ENCODE results near the gene APEH.

The APEH gene

DNA sequence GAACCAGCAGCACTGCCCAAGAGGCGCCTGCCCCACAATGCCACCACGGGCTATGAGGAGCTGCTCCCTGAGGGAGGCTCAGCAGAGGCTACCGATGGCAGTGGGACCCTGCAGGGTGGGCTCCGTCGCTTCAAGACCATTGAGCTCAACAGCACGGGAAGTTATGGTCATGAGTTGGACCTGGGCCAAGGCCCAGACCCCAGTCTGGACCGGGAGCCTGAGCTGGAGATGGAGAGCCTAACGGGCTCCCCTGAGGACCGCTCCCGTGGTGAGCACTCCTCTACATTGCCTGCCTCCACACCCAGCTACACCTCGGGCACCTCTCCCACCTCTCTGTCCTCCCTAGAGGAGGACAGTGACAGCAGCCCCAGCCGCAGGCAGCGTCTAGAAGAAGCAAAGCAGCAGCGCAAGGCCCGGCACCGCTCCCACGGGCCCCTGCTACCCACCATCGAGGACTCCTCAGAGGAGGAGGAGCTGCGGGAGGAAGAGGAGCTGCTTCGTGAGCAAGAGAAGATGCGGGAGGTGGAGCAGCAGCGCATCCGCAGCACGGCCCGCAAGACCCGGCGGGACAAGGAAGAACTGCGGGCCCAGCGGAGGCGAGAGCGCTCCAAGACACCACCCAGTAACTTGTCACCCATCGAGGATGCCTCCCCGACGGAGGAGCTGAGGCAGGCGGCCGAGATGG is 21.8 kb upstream of the APEH start:
- no peak for DNase-seq

DNA sequence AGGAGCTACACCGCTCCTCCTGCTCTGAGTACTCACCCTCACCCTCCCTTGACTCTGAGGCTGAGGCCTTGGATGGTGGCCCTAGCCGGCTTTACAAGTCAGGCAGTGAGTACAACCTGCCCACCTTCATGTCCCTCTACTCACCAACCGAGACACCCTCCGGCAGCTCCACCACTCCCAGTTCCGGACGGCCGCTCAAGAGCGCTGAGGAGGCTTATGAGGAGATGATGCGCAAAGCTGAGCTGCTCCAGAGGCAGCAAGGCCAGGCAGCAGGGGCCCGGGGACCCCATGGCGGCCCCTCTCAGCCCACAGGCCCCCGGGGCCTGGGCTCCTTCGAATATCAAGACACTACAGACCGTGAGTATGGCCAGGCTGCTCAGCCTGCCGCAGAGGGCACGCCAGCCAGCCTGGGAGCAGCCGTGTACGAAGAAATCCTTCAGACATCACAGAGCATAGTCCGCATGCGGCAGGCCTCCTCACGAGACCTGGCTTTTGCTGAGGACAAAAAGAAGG is 21.2 kb upstream of the APEH start:
- no peak for DNase-seq

DNA sequence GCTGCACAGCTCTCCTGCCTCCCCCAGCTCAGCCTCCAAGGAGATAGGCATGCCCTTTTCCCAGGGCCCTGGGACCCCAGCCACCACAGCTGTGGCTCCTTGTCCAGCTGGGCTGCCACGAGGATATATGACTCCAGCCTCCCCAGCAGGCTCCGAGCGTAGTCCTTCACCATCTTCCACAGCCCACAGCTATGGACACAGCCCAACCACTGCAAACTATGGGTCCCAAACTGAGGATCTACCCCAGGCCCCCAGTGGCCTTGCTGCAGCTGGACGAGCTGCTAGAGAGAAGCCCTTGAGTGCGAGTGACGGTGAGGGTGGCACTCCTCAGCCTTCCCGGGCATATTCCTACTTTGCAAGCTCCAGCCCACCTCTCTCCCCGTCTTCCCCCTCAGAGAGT is 20.5 kb upstream of the APEH start:
- no peak for DNase-seq

DNA sequence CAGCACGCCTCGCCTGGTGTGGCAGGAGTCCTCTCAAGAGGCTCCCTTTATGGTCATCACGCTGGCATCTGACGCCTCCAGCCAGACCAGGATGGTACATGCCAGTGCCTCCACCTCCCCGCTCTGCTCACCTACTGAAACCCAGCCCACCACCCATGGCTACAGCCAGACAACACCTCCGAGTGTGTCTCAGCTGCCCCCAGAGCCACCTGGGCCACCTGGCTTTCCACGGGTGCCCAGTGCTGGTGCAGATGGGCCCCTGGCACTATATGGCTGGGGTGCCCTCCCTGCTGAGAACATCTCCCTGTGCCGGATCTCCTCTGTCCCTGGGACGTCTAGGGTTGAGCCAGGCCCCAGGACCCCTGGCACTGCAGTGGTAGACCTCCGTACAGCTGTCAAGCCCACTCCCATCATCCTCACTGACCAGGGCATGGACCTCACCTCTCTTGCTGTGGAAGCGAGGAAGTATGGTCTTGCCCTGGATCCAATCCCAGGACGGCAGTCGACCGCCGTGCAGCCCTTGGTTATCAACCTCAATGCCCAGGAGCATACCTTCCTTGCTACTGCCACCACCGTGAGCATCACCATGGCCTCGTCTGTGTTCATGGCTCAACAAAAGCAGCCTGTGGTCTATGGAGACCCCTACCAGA is 19.9 kb upstream of the APEH start:
- no peak for DNase-seq

DNA sequence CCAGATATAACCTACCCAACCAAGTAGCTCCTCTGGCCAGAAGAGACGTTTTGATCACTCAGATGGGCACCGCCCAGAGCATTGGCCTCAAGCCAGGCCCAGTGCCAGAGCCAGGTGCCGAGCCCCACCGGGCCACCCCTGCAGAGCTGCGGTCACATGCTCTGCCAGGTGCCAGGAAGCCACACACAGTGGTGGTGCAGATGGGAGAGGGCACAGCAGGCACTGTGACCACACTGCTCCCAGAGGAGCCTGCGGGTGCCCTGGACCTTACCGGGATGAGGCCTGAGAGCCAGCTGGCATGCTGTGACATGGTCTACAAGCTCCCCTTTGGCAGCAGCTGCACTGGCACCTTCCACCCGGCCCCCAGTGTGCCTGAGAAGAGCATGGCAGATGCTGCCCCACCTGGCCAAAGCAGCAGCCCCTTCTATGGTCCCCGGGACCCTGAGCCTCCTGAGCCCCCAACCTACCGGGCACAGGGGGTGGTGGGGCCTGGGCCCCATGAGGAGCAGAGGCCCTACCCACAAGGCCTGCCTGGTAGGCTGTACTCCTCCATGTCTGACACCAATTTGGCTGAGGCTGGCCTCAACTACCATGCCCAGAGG is 19.1 kb upstream of the APEH start:
- DNase-seq = peak; percentile 42

DNA sequence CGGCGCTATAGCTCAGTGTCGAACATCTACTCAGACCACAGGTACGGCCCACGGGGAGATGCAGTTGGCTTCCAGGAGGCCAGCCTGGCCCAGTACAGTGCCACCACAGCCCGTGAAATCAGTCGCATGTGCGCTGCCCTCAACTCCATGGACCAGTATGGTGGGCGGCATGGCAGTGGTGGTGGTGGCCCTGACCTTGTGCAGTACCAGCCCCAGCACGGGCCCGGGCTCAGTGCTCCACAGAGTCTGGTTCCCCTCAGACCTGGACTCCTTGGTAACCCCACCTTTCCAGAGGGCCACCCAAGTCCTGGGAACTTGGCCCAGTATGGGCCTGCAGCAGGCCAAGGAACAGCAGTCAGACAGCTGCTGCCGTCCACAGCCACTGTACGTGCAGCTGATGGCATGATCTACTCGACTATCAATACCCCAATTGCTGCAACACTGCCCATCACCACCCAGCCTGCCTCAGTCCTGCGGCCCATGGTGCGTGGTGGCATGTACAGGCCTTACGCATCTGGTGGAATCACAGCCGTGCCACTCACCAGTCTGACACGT is 18.3 kb upstream of the APEH start:
- DNase-seq = no peak

DNA sequence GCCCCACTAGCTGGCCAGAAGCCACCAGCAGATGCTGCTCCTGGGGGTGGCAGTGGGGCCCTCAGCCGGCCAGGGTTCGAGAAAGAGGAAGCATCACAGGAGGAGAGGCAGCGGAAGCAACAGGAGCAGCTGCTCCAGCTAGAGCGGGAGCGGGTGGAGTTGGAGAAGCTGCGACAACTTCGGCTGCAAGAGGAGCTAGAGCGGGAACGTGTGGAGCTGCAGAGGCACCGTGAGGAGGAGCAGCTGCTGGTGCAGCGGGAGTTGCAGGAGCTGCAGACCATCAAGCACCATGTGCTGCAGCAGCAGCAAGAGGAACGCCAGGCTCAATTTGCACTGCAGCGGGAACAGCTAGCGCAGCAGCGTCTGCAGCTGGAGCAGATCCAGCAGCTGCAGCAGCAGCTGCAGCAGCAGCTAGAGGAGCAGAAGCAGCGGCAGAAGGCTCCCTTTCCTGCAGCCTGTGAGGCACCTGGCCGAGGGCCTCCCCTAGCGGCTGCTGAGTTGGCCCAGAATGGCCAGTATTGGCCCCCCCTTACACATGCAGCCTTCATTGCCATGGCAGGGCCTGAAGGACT is 17.5 kb upstream of the APEH start:
- DNase-seq = peak; percentile 14

DNA sequence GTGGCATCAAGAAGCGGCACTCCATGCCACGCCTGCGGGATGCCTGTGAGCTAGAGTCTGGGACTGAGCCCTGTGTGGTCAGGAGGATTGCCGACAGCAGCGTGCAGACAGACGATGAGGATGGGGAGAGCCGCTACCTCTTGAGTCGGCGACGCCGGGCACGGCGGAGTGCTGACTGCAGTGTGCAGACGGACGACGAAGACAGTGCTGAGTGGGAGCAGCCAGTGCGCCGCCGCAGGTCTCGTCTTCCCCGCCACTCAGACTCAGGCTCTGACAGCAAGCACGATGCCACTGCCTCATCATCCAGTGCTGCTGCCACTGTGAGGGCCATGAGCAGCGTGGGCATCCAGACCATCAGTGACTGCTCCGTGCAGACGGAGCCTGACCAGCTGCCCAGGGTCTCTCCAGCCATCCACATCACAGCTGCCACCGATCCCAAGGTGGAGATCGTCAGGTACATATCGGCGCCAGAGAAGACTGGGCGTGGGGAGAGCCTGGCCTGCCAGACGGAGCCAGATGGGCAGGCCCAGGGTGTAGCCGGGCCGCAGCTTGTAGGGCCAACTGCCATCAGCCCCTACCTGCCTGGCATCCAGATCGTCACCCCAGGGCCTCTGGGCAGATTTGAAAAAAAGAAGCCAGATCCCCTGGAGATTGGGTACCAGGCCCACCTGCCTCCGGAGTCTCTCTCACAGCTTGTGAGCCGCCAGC is 16.8 kb upstream of the APEH start:
- no peak for DNase-seq

DNA sequence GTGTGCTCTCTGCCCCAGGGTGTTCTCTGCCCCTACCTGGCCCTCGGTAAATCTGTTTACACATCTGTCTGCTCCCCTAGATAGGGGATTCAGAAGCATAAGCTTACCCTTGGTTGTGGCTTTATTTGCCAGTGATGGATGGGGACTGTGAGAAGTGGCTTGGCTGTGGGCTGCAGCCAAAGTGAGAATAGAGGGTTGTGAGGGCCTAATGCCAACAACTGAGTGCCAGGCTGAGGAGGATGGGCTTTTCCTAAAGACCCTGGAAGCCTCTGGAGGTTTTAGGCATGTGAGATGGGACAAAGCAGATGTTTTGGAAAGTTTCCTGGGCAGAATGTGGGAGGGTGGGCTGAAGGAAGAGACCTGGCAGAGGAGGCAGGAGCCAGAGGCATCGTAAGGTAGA is 15.4 kb upstream of the APEH start:
- DNase-seq = peak; percentile 13

DNA sequence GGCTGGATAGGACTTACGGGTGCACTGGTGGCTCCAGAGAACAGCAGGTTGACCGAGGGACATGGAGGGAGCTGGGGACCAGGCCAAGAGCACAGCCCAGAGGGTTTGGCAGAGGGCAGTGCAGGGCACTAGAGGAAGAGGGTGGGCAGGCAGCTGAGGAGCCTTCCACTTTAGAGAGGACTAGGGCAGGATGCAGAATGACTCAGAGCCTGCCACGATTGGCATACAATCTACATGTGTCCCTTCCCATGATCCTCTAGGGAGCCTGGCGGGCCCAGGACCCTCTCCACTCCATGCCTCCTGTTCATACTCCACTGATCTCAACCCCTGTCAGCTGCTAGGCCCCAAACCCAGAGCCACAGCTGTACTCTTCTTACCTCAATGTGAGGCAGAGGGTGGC is 14.4 kb upstream of the APEH start:
- no peak for DNase-seq

DNA sequence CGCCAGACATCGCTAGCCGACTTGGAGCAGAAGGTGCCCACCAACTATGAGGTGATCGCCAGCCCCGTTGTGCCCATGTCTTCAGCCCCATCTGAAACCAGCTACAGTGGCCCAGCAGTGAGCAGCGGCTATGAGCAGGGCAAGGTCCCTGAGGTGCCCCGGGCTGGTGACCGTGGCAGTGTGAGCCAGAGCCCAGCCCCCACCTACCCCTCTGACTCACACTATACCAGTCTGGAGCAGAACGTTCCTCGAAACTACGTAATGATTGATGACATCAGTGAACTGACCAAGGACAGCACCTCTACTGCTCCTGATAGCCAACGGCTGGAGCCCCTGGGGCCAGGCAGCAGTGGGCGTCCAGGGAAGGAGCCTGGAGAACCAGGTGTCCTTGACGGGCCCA is 12.9 kb upstream of the APEH start:
- no peak for DNase-seq

DNA sequence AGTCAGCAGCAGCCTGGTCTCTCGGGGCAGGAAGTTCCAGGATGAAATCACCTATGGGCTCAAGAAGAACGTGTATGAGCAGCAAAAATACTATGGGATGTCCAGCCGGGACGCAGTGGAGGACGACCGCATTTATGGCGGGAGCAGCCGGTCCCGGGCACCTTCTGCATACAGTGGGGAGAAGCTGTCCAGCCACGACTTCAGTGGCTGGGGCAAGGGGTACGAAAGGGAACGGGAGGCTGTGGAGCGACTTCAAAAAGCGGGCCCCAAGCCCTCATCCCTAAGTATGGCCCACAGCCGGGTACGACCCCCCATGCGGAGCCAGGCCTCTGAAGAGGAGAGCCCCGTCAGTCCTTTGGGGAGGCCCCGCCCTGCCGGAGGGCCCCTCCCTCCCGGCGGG is 12.1 kb upstream of the APEH start:
- no peak for DNase-seq

DNA sequence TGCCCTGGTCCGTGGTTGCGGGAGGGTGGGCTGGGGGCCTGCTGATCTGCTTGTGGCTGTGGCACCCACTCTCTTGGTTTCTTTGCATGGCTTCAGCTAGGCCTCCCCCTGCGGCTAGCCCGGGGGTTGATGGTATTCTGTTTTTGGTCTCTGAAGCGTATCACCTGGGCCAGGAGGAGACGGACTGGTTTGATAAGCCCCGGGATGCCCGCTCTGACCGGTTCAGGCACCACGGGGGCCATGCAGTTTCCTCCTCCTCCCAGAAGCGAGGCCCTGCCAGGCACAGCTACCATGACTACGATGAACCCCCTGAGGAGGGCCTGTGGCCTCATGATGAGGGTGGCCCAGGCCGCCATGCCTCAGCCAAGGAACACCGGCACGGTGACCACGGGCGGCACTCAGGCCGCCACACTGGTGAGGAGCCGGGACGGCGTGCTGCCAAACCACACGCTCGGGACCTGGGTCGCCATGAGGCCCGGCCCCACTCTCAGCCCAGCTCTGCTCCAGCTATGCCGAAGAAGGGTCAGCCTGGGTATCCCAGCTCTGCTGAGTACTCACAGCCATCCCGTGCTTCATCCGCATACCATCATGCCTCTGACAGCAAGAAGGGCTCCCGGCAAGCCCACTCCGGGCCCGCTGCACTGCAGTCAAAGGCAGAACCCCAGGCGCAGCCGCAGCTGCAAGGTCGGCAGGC is 11.3 kb upstream of the APEH start:
- no peak for DNase-seq

DNA sequence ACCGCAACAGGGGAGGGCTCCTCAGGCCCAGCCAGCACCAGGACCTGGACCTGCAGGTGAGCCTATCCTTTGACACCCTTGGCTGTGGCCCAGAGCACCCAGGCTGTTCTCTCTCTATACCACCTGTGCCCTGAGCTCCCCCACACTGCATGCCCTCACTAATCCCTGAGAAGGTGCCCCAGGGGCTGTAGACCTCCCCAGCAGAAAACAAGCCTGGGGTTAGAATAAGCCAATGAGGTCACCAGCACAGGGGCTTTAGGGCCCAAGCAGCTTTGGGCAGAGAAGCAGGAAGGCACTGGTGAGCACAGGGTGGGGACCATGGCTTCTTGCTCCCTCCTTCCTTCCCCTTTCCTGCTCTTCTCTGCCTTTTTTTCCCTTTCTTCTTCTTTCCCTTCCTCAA is 10.3 kb upstream of the APEH start:
- DNase-seq = no peak

DNA sequence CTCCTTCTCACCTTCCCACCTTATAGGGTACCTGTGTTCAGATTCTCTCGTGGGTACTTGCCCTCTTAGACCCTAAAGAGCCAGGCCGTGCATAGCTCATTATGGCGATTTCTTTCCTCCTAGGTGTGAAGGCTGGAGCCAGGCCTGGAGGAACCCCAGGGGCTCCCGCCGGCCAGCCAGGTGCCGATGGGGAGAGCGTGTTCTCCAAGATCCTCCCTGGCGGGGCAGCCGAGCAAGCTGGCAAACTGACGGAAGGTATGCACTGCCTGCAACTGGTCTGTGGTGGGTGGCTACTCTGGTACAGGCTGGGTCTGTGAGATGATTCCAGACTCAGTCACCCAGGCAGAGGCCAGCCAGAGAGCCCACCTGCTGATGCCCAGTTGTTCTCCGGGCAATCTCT is 9.9 kb upstream of the APEH start:
- DNase-seq = no peak

DNA sequence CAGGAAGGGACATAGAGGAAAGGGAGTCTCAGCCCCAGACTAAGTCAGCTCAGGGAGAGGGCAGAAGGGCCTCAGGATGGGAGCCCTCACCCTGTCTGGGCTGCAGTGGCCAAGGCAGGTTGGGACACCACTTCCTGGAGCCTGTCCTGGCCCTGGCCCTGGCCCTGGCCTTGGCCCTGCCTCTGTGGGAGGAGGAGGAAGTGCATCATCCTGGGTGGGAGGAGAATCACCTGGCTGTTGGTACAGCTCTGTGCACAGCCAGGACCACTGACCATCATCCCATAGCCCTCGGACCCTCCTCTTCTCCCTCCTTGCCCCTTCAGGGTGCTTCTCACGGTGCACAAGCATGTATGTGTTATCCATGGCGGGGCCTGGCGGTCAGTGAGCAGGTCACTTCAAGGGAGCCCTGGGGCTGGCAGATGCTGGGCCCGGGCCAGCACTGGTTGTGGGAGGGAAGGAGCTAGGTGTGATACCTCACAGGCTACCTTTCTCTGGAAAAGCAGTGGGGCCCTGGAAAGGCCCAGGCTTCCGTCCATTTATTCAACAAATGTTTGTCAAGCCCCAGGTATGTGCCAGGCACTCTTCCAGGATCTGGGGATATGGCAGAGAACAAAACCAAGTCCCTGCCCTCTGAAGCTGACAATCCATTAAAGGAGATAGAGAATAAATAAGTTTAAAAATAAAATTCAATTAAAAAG is 8.2 kb upstream of the APEH start:
- DNase-seq = no peak

DNA sequence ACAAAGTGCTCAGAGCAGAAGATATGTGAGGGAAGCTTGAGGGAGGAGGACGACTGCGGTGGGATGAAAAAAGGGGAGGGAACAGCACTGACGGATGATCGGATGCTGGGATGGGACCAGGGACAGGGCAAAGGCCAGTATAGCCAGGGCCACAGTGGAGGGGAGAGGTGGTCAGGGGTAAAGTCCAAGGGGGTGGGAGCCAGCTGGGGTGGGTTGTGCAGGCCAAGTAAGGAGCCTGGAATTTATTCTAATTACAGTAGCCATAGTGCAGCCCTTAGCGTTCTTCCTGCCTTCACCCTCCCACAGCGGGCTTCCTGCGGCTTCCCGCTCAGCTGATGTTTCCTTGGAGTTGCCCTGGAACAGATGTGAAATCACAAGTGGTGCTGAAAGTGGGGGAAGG is 7.6 kb upstream of the APEH start:
- DNase-seq = no peak

DNA sequence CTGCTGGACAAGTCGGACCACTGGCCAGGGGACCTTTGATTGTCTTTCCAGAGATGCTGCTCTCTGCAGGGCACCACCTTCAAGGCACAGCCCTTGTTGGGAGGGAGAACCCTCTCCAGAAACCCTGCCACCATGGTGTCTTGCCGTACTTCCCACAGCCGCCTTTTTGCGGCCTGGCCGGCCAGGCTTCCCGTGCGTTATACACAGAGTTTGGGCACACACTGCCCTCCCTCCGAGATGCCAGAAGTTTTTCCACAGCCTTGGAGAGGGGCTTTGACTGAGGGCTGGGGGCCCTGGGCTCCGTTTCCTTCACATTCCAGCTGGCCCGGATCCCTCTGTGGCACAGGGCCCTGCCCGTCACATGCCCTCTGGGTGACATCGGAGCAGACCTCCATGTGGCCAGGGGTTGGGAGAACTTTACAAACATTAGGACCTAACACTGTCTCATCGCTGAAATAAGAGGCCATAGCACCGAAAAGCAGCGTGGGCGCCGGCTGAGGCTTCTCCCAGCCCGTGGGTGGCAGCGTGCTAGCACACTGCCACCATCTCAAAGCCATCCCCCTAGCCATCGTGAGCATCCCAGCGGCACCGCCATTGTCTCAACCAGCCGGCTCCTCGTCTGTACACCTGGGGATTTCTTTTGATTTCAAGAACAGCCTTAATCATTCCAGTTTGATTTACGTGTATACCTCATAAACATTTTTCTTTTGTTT is 6.3 kb upstream of the APEH start:
- DNase-seq = no peak

DNA sequence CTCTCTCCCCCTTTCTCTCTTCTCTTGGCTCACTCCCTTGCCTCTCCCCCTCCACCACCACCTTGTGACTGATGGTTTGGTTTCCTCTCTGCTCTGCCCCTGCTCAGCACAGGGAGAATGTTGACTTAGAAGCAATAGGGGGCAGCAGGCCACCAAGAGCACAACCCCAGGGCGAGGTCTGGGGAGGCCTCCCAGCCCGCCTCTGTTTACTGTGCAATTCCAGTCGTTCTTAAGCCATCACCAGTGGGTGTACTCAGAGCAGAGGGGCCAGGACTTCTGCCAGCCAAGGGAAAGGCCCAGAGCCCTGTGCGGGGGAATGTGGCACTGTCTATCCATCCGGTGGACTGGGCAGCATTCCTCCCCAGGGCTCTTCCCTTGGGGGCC is 5.7 kb upstream of the APEH start:
- DNase-seq = no peak

DNA sequence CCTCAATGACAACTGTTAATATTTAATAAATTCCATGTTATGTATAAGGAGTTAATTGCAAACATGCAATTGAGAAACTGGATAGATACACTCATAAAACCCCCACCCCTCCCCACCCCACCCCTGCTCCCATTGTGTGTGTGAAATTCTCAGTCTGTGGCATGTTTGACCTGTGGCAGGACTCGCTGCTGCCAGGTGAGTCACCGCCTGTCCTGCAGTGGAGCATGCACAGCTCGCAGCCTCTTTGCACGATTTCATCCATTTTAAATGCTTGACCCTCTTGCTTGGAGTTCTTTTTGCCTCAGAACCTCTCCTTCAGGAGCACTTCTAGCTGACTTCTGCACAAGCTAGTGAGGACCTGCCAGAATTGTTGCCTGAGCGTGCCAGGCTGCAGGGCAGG is 5.3 kb upstream of the APEH start:
- no peak for DNase-seq

DNA sequence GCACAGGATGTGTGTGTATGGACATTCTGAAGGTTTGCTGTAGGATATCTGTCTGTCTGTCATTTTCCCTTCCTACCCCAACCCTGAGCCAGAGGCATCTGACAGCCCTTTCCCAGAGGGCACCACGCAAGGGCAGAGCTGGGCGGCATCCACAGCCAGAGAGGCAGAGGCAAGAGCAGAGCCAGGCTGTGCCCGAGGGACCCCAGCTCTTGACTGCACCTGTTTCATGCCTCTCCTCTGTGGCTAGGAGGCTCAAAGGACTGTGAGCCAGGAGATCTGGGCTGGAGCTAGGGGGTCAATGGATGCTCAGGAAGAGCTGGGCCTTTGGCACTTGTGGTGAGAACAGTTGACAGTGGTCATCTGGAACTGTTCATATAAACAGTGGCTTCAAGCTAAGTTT is 4.8 kb upstream of the APEH start:
- no peak for DNase-seq
